SK-N-SH treated with all-trans-retinoic acid at 6 μM for 48 hours (cell line): ENCODE results near the gene KIAA1671.

Experiments used
- ATAC-seq: fragments of 200-7000 bp; cut with Tn5 transposase; 3 replicates; pipeline ENCODE4 v1.9.1; 2020; ENCODE audit warnings: mild to moderate bottlenecking, moderate library complexity
- ARNTL ChIP-seq: fragments of 450-650 bp; formaldehyde crosslinking; IDR thresholded peaks from 2 replicates; pipeline ENCODE4 v1.5.0; 2020; ENCODE audit warnings: low read depth, mild to moderate bottlenecking, moderate library complexity, borderline replicate concordance
- BACH2 ChIP-seq: fragments of 250-450 bp; sonication (Bioruptor Pico); IDR thresholded peaks from 2 replicates; pipeline ENCODE4 v1.9.0; 2021; ENCODE audit warnings: mild to moderate bottlenecking, borderline replicate concordance
- CREB5 ChIP-seq: fragments of 250-450 bp; sonication (Bioruptor Pico); IDR thresholded peaks from 2 replicates; pipeline ENCODE4 v1.5.1; 2020; ENCODE audit warnings: low read depth, mild to moderate bottlenecking, moderate library complexity
- CSDC2 ChIP-seq: fragments of 250-450 bp; sonication (Bioruptor Pico); IDR thresholded peaks from 2 replicates; pipeline ENCODE4 v1.5.0; 2020; ENCODE audit warnings: mild to moderate bottlenecking, moderate library complexity
- ESRRG ChIP-seq: fragments of 250-450 bp; sonication (Bioruptor Pico); IDR thresholded peaks from 2 replicates; pipeline ENCODE4 v1.6.1; 2021; ENCODE audit warnings: mild to moderate bottlenecking
- GLIS3 ChIP-seq: fragments of 250-450 bp; sonication (Bioruptor Pico); IDR thresholded peaks from 2 replicates; pipeline ENCODE4 v1.5.0; 2020; ENCODE audit warnings: mild to moderate bottlenecking, moderate library complexity
- ISL1 ChIP-seq: fragments of 250-450 bp; sonication (Bioruptor Pico); IDR thresholded peaks from 2 replicates; pipeline ENCODE4 v2.1.2; 2022; ENCODE audit warnings: mild to moderate bottlenecking, moderate library complexity
- OSR1 ChIP-seq: fragments of 250-450 bp; sonication (Bioruptor Pico); IDR thresholded peaks from 2 replicates; pipeline ENCODE4 v1.8.0; 2022; ENCODE audit warnings: moderate library complexity, mild to moderate bottlenecking, inconsistent platforms
- PATZ1 ChIP-seq: fragments of 250-450 bp; sonication (Bioruptor Pico); IDR thresholded peaks from 2 replicates; pipeline ENCODE4 v1.8.0; 2020; ENCODE audit warnings: mild to moderate bottlenecking, moderate library complexity, borderline replicate concordance
- PPARA ChIP-seq: fragments of 250-450 bp; sonication (Bioruptor Pico); IDR thresholded peaks from 2 replicates; pipeline ENCODE4 v1.5.0; 2020; ENCODE audit warnings: mild to moderate bottlenecking, borderline replicate concordance
- RARB ChIP-seq: fragments of 250-450 bp; sonication (Bioruptor Pico); IDR thresholded peaks from 2 replicates; pipeline ENCODE4 v1.8.0; 2021; ENCODE audit warnings: mild to moderate bottlenecking, moderate library complexity
- SNAI2 ChIP-seq: fragments of 250-450 bp; sonication (Bioruptor Pico); IDR thresholded peaks from 2 replicates; pipeline ENCODE4 v1.5.0; 2020; ENCODE audit warnings: mild to moderate bottlenecking, moderate library complexity
- TCF4 ChIP-seq: fragments of 250-450 bp; sonication (Bioruptor Pico); IDR thresholded peaks from 2 replicates; pipeline ENCODE4 v1.8.0; 2021; ENCODE audit warnings: mild to moderate bottlenecking, moderate library complexity, borderline replicate concordance
- TOX ChIP-seq: fragments of 250-450 bp; sonication (Bioruptor Pico); IDR thresholded peaks from 2 replicates; pipeline ENCODE4 v1.8.0; 2021; ENCODE audit warnings: mild to moderate bottlenecking, moderate library complexity, borderline replicate concordance
- TSHZ2 ChIP-seq: fragments of 250-450 bp; sonication (Bioruptor Pico); IDR thresholded peaks from 2 replicates; pipeline ENCODE4 v1.5.0; 2020; ENCODE audit warnings: mild to moderate bottlenecking, moderate library complexity
- ZC3H10 ChIP-seq: fragments of 250-450 bp; sonication (Bioruptor Pico); IDR thresholded peaks from 2 replicates; pipeline ENCODE4 v1.5.1; 2021; ENCODE audit warnings: mild to moderate bottlenecking, moderate library complexity
- ZFP3 ChIP-seq: fragments of 250-450 bp; sonication (Bioruptor Pico); IDR thresholded peaks from 2 replicates; pipeline ENCODE4 v1.5.0; 2020; ENCODE audit warnings: mild to moderate bottlenecking, moderate library complexity
- ZFP30 ChIP-seq: fragments of 450-650 bp; formaldehyde crosslinking; IDR thresholded peaks from 2 replicates; pipeline ENCODE4 v1.5.0; 2022; ENCODE audit warnings: mild to moderate bottlenecking, moderate library complexity
- ZNF8 ChIP-seq: fragments of 450-650 bp; formaldehyde crosslinking; IDR thresholded peaks from 2 replicates; pipeline ENCODE4 v1.5.0; 2020; ENCODE audit warnings: mild to moderate bottlenecking, moderate library complexity

Gene KIAA1671

DNA sequence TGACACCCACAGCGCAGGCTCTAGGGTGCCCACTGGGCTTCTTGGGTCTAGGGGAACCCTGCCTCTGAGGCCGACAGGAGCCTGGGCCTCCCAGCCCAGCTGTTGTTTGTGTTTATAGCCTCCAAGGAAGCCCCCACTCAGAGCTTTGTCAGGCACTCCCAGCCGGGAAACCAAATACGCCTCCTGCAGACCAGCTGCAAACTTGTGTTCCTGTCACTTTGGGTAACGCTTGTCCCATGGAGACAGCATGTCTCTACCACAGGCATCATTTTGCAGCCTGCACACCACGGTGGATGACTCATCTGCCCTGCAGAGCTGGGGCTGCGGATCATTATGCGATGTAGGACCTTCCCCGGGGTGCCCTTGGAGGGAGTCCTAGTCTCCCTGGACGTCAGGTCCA is 206.5 kb downstream of the KIAA1671 start:
- ATAC-seq, result peak; percentile 45
- TF ChIP-seq ZC3H10 (CRISPR knock-in tag) (no peak), ESRRG (CRISPR knock-in tag) (no peak), TCF4 (CRISPR knock-in tag) (no peak), OSR1 (CRISPR knock-in tag) (no peak), CREB5 (no peak), ZFP30 (CRISPR knock-in tag) (no peak), PPARA (CRISPR knock-in tag) (no peak), GLIS3 (CRISPR knock-in tag) (no peak), BACH2 (no peak), RARB (CRISPR knock-in tag) (no peak), SNAI2 (no peak), PATZ1 (CRISPR knock-in tag) (no peak), ZFP3 (CRISPR knock-in tag) (no peak), TSHZ2 (no peak), ARNTL (CRISPR knock-in tag) (no peak), CSDC2 (CRISPR knock-in tag) (no peak), TOX (CRISPR knock-in tag) (no peak), ISL1 (CRISPR knock-in tag) (no peak)

DNA sequence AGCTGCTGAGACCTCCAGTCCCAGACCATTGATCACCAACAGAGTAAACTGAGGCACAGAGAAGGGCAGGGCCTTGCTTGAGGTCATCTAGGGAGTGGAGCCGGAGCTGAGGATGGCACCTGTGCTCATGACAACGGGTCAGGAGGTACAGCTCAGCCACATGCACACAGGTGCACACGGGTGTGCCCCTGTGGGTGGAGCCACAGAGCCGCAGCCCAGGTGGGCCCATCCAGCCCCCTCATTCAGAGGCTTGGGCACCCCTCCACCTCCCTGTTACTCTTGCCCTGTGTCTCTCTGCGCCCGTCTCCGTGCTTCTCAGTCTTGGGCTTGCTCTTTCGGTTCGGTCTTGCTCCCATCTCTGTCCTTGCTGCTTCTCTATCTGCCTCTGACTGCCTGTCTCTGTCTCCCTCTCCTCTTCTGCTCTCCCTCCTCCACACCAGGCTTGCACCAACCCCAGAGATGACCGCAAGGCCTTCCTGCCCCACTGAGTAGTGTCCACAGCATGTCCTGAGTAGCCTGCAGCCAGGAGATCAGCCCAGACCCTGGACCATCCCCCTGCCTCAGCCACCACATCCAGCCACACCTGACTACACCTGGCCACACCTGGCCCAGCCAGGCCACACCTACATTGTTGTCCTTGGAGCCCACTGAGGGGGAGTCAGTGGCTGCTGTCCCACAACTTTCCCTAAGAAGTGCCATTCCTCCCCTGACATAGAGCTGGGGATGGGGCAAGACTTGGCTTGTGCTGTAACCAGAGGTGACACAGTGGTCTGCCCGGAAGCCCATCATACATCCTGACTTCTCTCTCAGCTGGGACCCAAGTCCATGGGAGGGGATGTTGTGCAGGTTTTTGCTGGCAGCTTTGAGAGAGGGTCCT is 207.8 kb downstream of the KIAA1671 start:
- ATAC-seq, result no peak
- TF ChIP-seq ISL1 (CRISPR knock-in tag) (no peak), TSHZ2 (no peak), PATZ1 (CRISPR knock-in tag) (no peak), GLIS3 (CRISPR knock-in tag) (no peak), ZNF8 (no peak), RARB (CRISPR knock-in tag) (no peak), CSDC2 (CRISPR knock-in tag) (no peak), ZFP3 (CRISPR knock-in tag) (no peak), ARNTL (CRISPR knock-in tag) (no peak)
